NCI-H2171 (cell line): ENCODE measurements around the gene FOXK2.

Experiments used
- DNase-seq: peaks from one replicate; lab custom pipeline; 2025; lab: John Stamatoyannopoulos, UW

Gene FOXK2

DNA sequence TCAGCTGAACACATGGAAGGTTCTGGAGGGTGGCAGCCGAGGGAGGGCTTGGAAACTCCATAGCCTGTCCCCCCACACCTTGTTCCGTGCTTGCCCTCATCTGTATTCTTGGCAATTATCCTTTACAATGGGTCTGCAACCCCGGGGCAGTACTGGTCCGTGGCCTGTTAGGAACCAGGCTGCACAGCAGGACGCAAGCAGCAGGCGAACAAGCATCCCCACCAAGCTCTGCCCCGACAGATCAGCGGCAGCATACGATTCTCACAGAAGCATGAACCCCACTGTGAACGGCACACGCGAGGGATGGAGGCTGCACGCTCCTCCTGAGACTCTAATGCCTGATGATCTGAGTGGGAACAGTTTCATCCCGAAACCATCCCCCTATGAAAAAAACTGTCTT is 122.5 kb downstream of the FOXK2 start:
- no peak for DNase-seq

DNA sequence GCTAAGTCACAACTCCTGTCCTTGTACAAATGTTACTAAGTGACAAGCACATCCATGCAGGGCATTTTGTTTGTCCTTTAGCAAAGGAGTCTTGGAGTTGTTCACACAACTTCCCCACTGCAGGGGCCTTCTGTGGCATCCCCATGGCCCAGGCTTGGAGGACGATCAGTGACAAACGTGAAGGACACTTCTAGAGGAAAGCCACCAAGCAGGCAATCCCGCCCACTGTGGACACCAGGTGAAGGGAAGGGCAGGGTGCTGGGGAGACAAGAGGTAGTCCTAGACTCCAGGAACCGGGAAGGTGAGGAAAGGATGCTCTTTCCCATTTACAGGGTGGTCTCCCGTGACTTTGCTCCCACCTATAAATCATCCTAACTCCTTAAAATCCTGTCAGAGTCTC is 124.6 kb downstream of the FOXK2 start:
- no peak for DNase-seq

DNA sequence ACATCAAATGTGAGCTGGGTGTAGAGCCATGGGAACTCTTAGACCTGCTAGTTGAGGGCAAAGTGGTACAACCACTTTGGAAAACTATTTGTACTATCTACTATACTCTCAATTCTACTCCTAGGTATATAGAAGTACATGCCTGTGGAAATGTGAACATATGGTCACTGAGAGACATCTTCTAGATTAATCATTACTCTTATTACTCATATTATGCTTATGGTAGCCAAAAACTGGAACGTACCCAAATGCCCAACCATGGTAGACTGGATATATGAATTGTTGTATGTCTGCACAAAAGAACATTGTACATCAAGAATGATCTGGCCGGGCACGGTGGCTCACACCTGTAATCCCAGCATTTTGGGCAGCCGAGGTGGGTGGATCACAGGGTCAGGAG is 126.0 kb downstream of the FOXK2 start:
- no peak for DNase-seq

DNA sequence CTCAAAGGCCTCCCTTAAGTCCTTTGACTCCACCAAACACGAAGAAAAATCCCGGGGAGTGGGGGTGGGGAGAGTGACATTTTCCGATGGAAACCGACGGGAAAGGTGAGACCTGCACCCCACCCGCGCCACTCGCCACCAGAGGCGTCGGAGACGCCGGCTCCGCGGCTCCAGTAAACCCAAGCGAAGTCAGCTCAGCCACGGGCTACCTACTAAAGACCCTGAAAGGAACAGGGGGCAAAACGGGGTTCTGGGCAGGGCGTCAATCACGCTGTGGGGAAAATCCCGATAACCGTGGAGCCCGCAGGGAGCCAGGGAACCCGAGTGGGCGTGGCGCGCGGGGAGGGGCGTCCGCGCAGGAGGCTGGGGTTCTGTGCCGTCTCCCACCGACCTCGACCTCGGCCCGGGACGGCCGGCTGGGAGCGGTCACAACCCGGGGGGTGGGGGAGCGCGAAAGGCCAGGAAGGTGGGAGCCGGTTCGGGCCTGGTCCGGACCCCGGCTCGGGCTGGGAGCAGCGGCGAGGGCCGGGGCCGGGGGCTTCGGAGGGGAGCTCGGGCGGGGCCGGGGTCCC is 128.1 kb downstream of the FOXK2 start:
- DNase-seq, result no peak

DNA sequence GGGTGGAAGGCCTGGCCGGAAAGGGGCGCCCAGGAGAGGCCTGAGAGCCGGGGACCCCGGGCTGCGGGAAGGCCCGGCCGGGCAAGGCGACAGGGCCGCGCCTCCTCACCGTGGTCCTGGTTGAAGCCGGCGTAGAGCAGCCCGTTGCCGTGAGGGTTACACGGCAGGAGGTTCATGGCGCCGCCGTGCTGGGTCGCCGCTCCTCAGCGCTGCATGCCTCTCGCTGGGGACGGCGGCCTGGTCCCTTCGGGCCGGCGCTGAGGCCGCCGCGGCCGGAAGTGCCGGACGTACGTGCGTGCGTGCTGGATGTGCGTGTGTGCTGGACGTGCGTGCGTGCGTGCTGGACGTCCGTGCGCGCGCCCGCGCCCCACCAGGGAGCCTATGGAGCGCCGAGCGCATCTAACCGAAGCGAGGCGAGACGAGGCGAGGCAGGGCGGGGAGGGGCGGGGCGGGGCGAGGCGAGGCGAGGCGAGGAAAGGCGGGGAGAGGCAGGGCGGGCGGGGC is 128.7 kb downstream of the FOXK2 start, which contains the start of gene WDR45B:
TSS of gene WDR45B (minus strand) at position 280 of the 504 bp plus-strand sequence. CDS start at position 176, 104 bp downstream.
- DNase-seq, result peak; percentile 94

DNA sequence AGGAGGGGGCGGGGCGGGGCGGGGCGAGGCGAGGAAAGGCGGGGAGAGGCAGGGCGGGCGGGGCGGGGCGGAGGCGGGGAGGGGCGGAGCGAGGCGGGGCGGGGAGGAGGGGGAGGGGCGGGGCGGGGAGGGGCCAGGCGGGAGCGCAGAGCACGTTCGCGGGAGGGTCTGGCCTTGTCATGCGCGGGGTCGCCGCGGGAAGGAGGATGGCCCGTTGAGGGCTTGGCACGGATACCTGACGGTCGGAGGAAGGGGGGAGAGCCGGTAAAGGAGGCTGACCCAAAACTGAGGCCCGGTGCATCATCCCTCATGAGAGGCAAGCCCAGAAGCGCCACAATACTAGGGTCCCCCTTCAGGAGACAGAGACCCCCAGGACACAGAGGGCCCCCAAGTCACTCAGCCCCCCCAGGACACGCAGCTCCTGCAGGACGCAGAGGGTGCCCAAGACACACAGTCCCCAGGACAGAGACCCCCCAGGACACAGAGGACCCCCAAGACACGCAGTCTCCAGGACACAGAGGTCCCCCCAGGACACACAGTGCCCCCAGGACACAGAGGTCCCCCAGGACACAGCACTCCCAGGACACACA is 129.3 kb downstream of the FOXK2 start:
- peak; percentile 72 for DNase-seq

DNA sequence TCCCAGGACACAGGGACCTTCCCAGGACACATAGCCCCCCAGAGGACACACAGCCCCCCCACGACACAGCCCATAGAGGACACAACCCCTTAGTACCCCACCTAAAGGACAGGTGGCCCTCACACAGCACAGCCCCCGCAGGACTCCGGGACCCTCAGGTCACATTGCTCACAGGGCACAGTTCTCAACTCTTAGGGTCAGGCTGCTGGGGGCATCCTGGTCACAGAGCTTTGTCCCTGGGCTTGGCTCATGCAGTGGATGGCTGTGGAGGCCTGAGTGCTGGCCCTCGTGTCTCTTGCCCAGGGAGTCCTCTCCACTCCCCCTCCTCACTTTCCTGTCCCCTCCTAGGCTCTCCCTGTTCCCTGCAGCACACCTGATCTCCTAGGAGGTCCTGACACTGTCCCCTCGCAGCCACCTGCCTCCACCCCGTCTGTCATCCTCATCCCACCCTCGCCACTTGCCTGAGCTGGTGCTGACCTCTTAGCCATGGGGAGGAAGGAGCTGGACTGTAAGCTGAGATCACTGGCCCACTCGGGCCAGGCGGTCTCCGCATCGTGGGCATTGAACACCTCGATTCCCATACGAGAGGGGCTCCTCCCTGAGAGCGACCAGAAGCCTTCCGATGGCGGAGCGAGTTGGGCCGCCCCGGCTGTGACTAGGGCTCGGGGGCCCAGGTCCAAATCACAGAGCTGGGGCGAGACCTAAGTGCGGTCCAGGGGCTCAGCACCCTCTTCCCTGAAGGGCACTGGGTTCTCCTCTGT is 130.1 kb downstream of the FOXK2 start:
- no peak for DNase-seq

DNA sequence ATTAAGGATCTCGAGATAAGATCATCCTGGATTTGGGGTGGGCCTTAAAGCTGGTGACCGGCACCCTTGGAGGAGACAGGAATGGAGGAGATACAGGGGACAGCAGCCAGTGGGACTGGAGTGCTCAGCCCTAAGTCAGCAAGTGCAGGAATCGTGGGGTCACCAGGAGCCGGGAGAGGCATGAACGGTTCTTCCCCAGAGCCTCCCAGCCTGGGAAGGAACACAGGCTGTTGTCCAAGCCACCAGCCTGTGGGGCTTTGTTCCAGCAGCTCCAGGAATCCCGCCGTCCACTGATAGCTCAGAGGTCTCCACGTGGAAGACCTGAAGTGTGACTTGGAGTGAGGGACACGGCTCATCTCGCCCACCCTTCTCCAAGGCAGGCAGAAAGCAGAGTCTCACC is 131.2 kb downstream of the FOXK2 start:
- DNase-seq, result no peak

DNA sequence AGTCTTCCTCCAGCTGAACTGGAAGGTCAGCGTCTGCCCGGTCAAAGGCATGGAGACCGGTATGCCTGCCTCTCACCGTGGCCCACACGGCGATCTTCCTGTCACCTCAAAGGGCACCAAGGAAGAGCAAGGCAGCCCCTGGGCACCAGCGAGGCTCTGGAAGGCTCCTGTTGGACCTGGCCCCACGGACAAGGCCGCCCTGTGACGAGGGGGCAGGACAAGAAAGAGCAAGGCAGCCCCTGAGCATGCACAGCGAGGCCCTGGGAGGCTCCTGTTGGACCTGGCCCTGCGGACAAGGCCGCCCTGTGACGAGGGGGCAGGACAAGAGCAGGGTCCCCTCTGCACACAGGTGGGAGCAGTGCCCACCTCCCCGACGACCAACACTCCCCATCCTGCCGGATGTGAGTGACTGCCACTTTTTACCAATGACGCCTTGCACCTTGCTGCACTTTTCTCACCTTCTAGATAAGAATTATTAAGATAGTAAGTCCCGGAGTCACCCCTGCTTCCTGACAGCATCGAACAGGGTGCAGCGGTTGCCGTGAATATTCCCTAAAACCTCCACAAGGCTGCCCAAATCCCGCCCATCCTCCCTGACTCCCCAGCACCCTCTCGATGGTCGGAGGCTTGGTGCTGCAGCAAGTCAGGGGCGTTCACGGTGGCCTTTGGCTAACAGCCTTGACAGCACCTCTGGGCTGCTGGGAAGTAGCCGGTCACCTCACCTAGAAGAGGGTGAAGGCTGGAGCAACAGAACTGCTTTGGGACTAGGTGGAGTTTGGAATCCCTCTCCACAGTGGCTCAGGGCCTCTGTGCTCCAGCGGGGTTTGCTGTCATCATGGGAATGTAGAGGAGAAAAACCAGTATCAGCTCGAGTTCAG is 134.4 kb downstream of the FOXK2 start:
- DNase-seq, result no peak
